Neural cell (in vitro differentiated cells): ENCODE data around the gene CCND1. TPM values are rescaled to one million over a fixed set of nuclear protein-coding genes. Genes with fewer than 3 reads are reported as not detected.

ENCODE experiments used
- H2AFZ ChIP-seq: fragments of 200-600, 300-800 bp; sonication (generic), shearing (Covaris generic); 2 replicates; pipeline ENCODE4 v1.6.0; 2014; ENCODE audit warnings: low read depth, mild to moderate bottlenecking, antibody characterized with exemption, low read length, moderate library complexity
- H3F3A ChIP-seq: fragments of 200-600 bp; shearing (Covaris generic); 2 replicates; pipeline ENCODE4 v1.6.1; 2016; ENCODE audit warnings: mild to moderate bottlenecking, moderate library complexity, mixed read lengths, antibody characterized with exemption, low read length; ENCODE audit not compliant: insufficient read depth, poor library complexity, severe bottlenecking
- H3K27ac ChIP-seq: fragments of 200-600, 300-800 bp; sonication (generic), shearing (Covaris generic); 2 replicates; pipeline ENCODE4 v1.5.1; 2014; ENCODE audit warnings: mild to moderate bottlenecking, low read length, moderate library complexity
- H3K27me3 ChIP-seq: fragments of 300-800, 200-600 bp; sonication (generic), shearing (Covaris generic); 2 replicates; pipeline ENCODE4 v1.6.0; 2014; ENCODE audit warnings: mild to moderate bottlenecking, low read depth, low read length, moderate library complexity; ENCODE audit not compliant: insufficient read depth
- H3K36me3 ChIP-seq: fragments of 300-800, 200-600 bp; sonication (generic), shearing (Covaris generic); 2 replicates; pipeline ENCODE4 v1.5.1; 2014; ENCODE audit warnings: mild to moderate bottlenecking, antibody characterized with exemption, low read length, moderate library complexity; ENCODE audit not compliant: insufficient read depth
- H3K4me2 ChIP-seq: fragments of 300-800, 200-600 bp; sonication (generic), shearing (Covaris generic); 2 replicates; pipeline ENCODE4 v1.6.0; 2014; ENCODE audit warnings: mild to moderate bottlenecking, low read length
- H3K4me3 ChIP-seq: fragments of 300-800, 200-600 bp; sonication (generic), shearing (Covaris generic); 2 replicates; pipeline ENCODE4 v1.5.1; 2014; ENCODE audit warnings: mild to moderate bottlenecking, low read length, moderate library complexity
- H3K79me2 ChIP-seq: fragments of 200-600 bp; shearing (Covaris generic); replicated peaks from 2 replicates; pipeline ENCODE4 v1.6.0; 2014; ENCODE audit warnings: mild to moderate bottlenecking, low read length, moderate library complexity; ENCODE audit not compliant: insufficient read depth
- H3K9ac ChIP-seq: fragments of 300-800, 200-600 bp; sonication (generic), shearing (Covaris generic); 2 replicates; pipeline ENCODE4 v1.6.1; 2016; ENCODE audit warnings: mild to moderate bottlenecking, low read length, mixed read lengths
- H3K9me2 ChIP-seq: fragments of 200-600 bp; shearing (Covaris generic); 2 replicates; pipeline ENCODE4 v1.6.1; 2016; ENCODE audit warnings: mild to moderate bottlenecking, low read length, mixed read lengths; ENCODE audit not compliant: insufficient read depth
- H3K9me3 ChIP-seq: fragments of 200-600, 300-800 bp; sonication (generic), shearing (Covaris generic); 2 replicates; pipeline ENCODE4 v1.6.1; 2016; ENCODE audit warnings: mild to moderate bottlenecking, mixed run types, low read length, moderate library complexity, mixed read lengths
- H4K20me1 ChIP-seq: fragments of 200-600 bp; shearing (Covaris generic); 2 replicates; pipeline ENCODE4 v1.6.1; 2016; ENCODE audit warnings: mild to moderate bottlenecking, mixed run types; ENCODE audit not compliant: insufficient read depth
- EP300 ChIP-seq: fragments of 450-650 bp; conservative IDR thresholded peaks from 2 replicates; pipeline ENCODE4 v1.6.1; 2014; ENCODE audit warnings: antibody characterized with exemption, mild to moderate bottlenecking, moderate library complexity; ENCODE audit not compliant: poor library complexity, severe bottlenecking
- EZH2 ChIP-seq: fragments of 200-600, 300-800 bp; shearing (Covaris generic), sonication (generic); IDR thresholded peaks from 2 replicates; pipeline ENCODE4 v1.6.1; 2014; ENCODE audit warnings: antibody characterized with exemption, low read length, borderline replicate concordance, mild to moderate bottlenecking; ENCODE audit not compliant: insufficient read depth, poor library complexity, severe bottlenecking
- MXI1 ChIP-seq: fragments of 450-650 bp; conservative IDR thresholded peaks from 2 replicates; pipeline ENCODE4 v1.6.1; 2014; ENCODE audit warnings: antibody characterized with exemption, mild to moderate bottlenecking; ENCODE audit not compliant: poor library complexity, severe bottlenecking
- POLR2AphosphoS5 ChIP-seq: IDR thresholded peaks from 2 replicates; pipeline ENCODE4 v1.6.1; 2012
- RAD21 ChIP-seq: fragments of 450-650 bp; conservative IDR thresholded peaks from 2 replicates; pipeline ENCODE4 v1.6.1; 2014; ENCODE audit warnings: antibody characterized with exemption, mild to moderate bottlenecking, moderate library complexity
- SMC3 ChIP-seq: fragments of 450-650 bp; conservative IDR thresholded peaks from 2 replicates; pipeline ENCODE4 v1.6.1; 2014; ENCODE audit warnings: antibody characterized with exemption, mild to moderate bottlenecking, moderate library complexity; ENCODE audit not compliant: poor library complexity
- TAF1 ChIP-seq: IDR thresholded peaks from 2 replicates; pipeline ENCODE4 v1.6.1; 2012; ENCODE audit warnings: low read depth
- polyA plus RNA-seq: library from polyadenylated mRNA; depleted of rRNA; stranded (reverse); fragments of >200 nt; gene quantifications from 2 replicates; pipeline ENCODE4 v1.2.3, GENCODE V29; 2014
- TF ChIP-seq, protein P1 (sequence below): fragments of 450-650 bp; IDR thresholded peaks from 2 replicates; pipeline ENCODE4 v1.5.1; 2014; ENCODE audit warnings: antibody characterized with exemption, mild to moderate bottlenecking, moderate library complexity; ENCODE audit not compliant: poor library complexity, severe bottlenecking
- TF ChIP-seq, protein P2 (sequence below): IDR thresholded peaks from 2 replicates; pipeline ENCODE4 v1.6.1; 2012; ENCODE audit warnings: borderline replicate concordance

The CCND1 gene
- polyA plus RNA-seq, 1 donor from 2014 or later: 2.7 TPM

DNA sequence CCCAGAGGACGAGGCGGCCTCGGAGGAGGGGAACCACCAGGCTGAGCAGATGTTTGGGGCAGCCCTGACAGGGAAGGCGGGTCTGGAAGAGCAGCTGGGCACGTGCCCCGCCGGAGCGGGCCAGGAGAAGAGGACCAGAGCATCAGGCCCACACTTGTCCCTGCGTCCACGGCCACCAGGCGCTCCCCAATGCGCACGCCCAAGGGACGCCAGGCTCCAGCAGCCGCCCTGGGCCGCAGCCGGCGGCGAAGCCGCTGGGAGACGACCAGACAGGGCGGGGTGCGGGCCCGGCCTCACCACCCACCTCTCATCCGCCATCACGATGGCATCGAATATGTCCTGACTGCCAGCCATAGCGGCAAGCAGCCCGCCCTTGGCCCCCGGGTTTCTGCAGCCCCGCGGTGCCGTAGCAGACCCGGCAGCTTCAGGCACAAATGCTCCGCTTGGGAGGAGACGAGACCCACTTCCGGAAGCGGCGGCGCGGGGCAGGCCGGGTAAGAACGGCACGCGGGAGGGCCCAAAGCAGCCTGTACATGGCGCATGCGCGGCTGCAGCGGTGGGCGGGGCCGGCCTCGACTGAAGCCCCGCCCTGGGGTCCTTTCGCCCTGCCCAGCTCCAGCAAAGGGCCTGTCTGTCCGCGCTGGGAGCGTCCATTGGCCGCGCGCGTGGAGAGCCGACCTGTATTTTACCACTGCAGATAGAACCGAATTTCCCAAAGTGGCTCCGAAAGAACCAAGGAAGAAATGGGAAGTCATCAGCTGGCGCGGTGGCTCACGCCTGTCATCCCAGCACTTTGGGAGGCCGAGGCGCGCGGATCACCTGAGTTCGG, 34.1 kb downstream of the CCND1 start, which contains the start of gene LTO1:
Gene LTO1, minus strand, starts transcription at position 468 of the 829 bp plus-strand sequence. Its CDS starts 114 bp downstream, at position 354.
- H3F3A ChIP-seq: no peaks in the 10 kb centered on the region
- no peaks in the 10 kb centered on the region for H3K9me2 ChIP-seq
- H4K20me1 ChIP-seq: no peaks in the 10 kb centered on the region
- peak within 1 kb of the TSS; percentile 96 for H3K4me2 ChIP-seq
- no peaks in the 10 kb centered on the region for H3K36me3 ChIP-seq
- H3K79me2 ChIP-seq: peaks cover 16% of the 10 kb centered on the region
- H2AFZ ChIP-seq: peak within 1 kb of the TSS; percentile 92
- peak within 1 kb of the TSS; percentile 87 for H3K9ac ChIP-seq
- H3K27ac ChIP-seq: peak within 1 kb of the TSS; percentile 57
- peak; percentile 95 for TF ChIP-seq POLR2AphosphoS5
- no peak for TF ChIP-seq EZH2
- peak; percentile 79 for TF ChIP-seq TAF1
- TF ChIP-seq, protein P1, sequence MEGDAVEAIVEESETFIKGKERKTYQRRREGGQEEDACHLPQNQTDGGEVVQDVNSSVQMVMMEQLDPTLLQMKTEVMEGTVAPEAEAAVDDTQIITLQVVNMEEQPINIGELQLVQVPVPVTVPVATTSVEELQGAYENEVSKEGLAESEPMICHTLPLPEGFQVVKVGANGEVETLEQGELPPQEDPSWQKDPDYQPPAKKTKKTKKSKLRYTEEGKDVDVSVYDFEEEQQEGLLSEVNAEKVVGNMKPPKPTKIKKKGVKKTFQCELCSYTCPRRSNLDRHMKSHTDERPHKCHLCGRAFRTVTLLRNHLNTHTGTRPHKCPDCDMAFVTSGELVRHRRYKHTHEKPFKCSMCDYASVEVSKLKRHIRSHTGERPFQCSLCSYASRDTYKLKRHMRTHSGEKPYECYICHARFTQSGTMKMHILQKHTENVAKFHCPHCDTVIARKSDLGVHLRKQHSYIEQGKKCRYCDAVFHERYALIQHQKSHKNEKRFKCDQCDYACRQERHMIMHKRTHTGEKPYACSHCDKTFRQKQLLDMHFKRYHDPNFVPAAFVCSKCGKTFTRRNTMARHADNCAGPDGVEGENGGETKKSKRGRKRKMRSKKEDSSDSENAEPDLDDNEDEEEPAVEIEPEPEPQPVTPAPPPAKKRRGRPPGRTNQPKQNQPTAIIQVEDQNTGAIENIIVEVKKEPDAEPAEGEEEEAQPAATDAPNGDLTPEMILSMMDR: no peak
- peak; percentile 49 for TF ChIP-seq SMC3
- TF ChIP-seq MXI1: peak; percentile 90
- peak; percentile 18 for TF ChIP-seq EP300
- no peaks in the 10 kb centered on the region for H3K27me3 ChIP-seq
- no peaks in the 10 kb centered on the region for H3K9me3 ChIP-seq
- peak within 1 kb of the TSS; percentile 88 for H3K4me3 ChIP-seq

DNA sequence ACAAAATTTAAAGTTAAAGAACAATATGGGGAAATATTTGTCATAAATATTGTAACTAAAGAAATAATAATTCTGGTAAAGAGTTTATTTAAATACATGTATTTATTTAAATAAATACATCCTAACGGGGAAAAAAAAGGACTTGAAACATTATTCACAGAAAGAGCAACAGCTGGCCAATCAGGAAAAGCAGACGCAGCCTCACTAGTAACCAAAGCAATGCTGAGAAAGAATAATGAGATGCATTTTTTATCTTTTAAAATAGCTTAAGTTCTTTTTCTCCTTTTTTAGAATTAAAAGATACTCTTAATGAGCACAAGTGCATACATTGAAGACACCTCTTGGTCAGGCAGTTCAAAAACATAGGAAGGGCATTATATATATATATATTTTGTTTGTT, 36.8 kb downstream of the CCND1 start:
- H2AFZ ChIP-seq: no peak overlapping the region
- H3K27me3 ChIP-seq: no peaks in the 10 kb centered on the region
- no peaks in the 10 kb centered on the region for H3K36me3 ChIP-seq
- peaks cover 16% of the 10 kb centered on the region for H3K79me2 ChIP-seq
- H4K20me1 ChIP-seq: no peaks in the 10 kb centered on the region
- H3K9me2 ChIP-seq: no peaks in the 10 kb centered on the region
- H3K9ac ChIP-seq: no peak overlapping the region
- TF ChIP-seq EZH2 (no peak), SMC3 (no peak), RAD21 (no peak), MXI1 (no peak), EP300 (no peak), TAF1 (no peak), POLR2AphosphoS5 (no peak)
- TF ChIP-seq, protein P2, sequence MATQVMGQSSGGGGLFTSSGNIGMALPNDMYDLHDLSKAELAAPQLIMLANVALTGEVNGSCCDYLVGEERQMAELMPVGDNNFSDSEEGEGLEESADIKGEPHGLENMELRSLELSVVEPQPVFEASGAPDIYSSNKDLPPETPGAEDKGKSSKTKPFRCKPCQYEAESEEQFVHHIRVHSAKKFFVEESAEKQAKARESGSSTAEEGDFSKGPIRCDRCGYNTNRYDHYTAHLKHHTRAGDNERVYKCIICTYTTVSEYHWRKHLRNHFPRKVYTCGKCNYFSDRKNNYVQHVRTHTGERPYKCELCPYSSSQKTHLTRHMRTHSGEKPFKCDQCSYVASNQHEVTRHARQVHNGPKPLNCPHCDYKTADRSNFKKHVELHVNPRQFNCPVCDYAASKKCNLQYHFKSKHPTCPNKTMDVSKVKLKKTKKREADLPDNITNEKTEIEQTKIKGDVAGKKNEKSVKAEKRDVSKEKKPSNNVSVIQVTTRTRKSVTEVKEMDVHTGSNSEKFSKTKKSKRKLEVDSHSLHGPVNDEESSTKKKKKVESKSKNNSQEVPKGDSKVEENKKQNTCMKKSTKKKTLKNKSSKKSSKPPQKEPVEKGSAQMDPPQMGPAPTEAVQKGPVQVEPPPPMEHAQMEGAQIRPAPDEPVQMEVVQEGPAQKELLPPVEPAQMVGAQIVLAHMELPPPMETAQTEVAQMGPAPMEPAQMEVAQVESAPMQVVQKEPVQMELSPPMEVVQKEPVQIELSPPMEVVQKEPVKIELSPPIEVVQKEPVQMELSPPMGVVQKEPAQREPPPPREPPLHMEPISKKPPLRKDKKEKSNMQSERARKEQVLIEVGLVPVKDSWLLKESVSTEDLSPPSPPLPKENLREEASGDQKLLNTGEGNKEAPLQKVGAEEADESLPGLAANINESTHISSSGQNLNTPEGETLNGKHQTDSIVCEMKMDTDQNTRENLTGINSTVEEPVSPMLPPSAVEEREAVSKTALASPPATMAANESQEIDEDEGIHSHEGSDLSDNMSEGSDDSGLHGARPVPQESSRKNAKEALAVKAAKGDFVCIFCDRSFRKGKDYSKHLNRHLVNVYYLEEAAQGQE: no peak
- TF ChIP-seq, protein P1: no peak
- no peak overlapping the region for H3K4me3 ChIP-seq
- no peak overlapping the region for H3K27ac ChIP-seq
- H3K4me2 ChIP-seq: no peak overlapping the region
- H3F3A ChIP-seq: no peaks in the 10 kb centered on the region
- H3K9me3 ChIP-seq: no peaks in the 10 kb centered on the region
